ENCODE measurements around the gene CKS1B. TPM values are rescaled to one million over a fixed set of nuclear protein-coding genes. Genes with fewer than 3 reads are reported as not detected.
A peak's percentile ranks its signal among the peaks of the same experiment; 100 is the strongest.

CKS1B gene
- total RNA-seq, 4 donors from 2014 or later = 3.6 to 15.7 (median 7.9) TPM

GRCh38 chr1:155026588-155026987 lies 52.1 kb downstream of the CKS1B start:
- Histone ChIP-seq H3K36me3 (no peaks in the 10 kb centered on the region), H3K4me3 (no peak overlapping the region), H3K9me3 (no peaks in the 10 kb centered on the region), H3K27ac (no peak overlapping the region), H3K27me3 (no peaks in the 10 kb centered on the region), H3K4me1 (no peaks in the 10 kb centered on the region)
- ATAC-seq (peak; percentile 27 to 46), DNase-seq (no peak)
- intact Hi-C loops (cut with DNase I; ENCODE audit: low total_unique reads) (no loop called here), in situ Hi-C loops (cut with MboI; ENCODE audit: low sequenced_read_pairs in 4 of 4) (no loop called here)
- no peak for TF ChIP-seq POLR2A (IDR thresholded peaks at IDR 0.05)
- TF ChIP-seq, protein P1, sequence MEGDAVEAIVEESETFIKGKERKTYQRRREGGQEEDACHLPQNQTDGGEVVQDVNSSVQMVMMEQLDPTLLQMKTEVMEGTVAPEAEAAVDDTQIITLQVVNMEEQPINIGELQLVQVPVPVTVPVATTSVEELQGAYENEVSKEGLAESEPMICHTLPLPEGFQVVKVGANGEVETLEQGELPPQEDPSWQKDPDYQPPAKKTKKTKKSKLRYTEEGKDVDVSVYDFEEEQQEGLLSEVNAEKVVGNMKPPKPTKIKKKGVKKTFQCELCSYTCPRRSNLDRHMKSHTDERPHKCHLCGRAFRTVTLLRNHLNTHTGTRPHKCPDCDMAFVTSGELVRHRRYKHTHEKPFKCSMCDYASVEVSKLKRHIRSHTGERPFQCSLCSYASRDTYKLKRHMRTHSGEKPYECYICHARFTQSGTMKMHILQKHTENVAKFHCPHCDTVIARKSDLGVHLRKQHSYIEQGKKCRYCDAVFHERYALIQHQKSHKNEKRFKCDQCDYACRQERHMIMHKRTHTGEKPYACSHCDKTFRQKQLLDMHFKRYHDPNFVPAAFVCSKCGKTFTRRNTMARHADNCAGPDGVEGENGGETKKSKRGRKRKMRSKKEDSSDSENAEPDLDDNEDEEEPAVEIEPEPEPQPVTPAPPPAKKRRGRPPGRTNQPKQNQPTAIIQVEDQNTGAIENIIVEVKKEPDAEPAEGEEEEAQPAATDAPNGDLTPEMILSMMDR (IDR thresholded peaks at IDR 0.05 in 4 of 5, conservative IDR thresholded peaks at IDR 0.05 in 1 of 5) = no peak

Small RNA genes within 50 kb of the gene (microRNA-seq; reads per million reads assigned to microRNA genes)
- gene MIR4258 (ENCODE audit: borderline replicate concordance in 2 of 2) = 0 reads per million in 2 donors

Other genes with a start within 250 kb of the CKS1B start
- 10 to 100 TPM in 3 of 4 donors, 1 to 10 TPM in 1; 5.0 to 30.0 (median 20.8) TPM for gene KCNN3, start 104.4 kb upstream of the CKS1B start, total RNA-seq
- 1 to 10 TPM; 4.6 to 7.6 (median 6.1) TPM for gene PMVK, start 38.0 kb upstream of the CKS1B start, total RNA-seq
- gene PBXIP1, start 18.6 kb upstream of the CKS1B start, total RNA-seq = 100 to 1,000 TPM; 126 to 171 (median 165) TPM
- 10 to 100 TPM; 12.6 to 22.7 (median 17.8) TPM for gene PYGO2, start 12.9 kb upstream of the CKS1B start, total RNA-seq
- gene SHC1, start 3.9 kb upstream of the CKS1B start, total RNA-seq = 100 to 1,000 TPM in 1 of 4 donors, 10 to 100 TPM in 3; 27.4 to 135 (median 54.9) TPM
- 10 to 100 TPM; 26.6 to 36.8 (median 31.7) TPM for gene FLAD1, start 8.7 kb downstream of the CKS1B start, total RNA-seq
- gene LENEP, start 18.9 kb downstream of the CKS1B start, total RNA-seq = not detected
- gene ZBTB7B, start 28.1 kb downstream of the CKS1B start, total RNA-seq = 100 to 1,000 TPM in 1 of 4 donors, 10 to 100 TPM in 3; 61.3 to 100 (median 73.1) TPM
- not detected for gene DCST2, start 59.1 kb downstream of the CKS1B start, total RNA-seq
- gene DCST1, start 59.1 kb downstream of the CKS1B start, total RNA-seq = under 1 TPM in 2 of 4 donors, not detected in 2; 0.13 to 0.35 TPM
- 10 to 100 TPM; 30.3 to 42.8 (median 36.9) TPM for gene ADAM15, start 76.6 kb downstream of the CKS1B start, total RNA-seq
- gene EFNA4, start 89.1 kb downstream of the CKS1B start, total RNA-seq = under 1 TPM; 0.41 to 0.87 (median 0.80) TPM
- gene EFNA3, start 104.2 kb downstream of the CKS1B start, total RNA-seq = 1 to 10 TPM in 2 of 4 donors, under 1 TPM in 1, not detected in 1; 0.55 to 1.8 (median 1.6) TPM
- gene EFNA1, start 153.2 kb downstream of the CKS1B start, total RNA-seq = 10 to 100 TPM; 12.6 to 35.1 (median 14.4) TPM
- gene SLC50A1, start 161.2 kb downstream of the CKS1B start, total RNA-seq = 10 to 100 TPM in 1 of 4 donors, 1 to 10 TPM in 3; 3.5 to 11.4 (median 8.2) TPM
- gene DPM3, start 165.8 kb downstream of the CKS1B start, total RNA-seq = 10 to 100 TPM in 3 of 4 donors, 1 to 10 TPM in 1; 7.3 to 69.5 (median 57.9) TPM
- gene KRTCAP2, start 198.6 kb downstream of the CKS1B start, total RNA-seq = 100 to 1,000 TPM in 1 of 4 donors, 10 to 100 TPM in 3; 59.6 to 102 (median 91.6) TPM
- gene TRIM46, start 199.2 kb downstream of the CKS1B start, total RNA-seq = not detected
- 1 to 10 TPM; 1.5 to 4.6 (median 3.3) TPM for gene THBS3, start 233.2 kb downstream of the CKS1B start, total RNA-seq
- gene MTX1, start 234.0 kb downstream of the CKS1B start, total RNA-seq = 10 to 100 TPM; 14.4 to 26.9 (median 24.6) TPM

Measured in gastrocnemius medialis (tissue), 4 donors.